Endometrial microvascular endothelial cells (primary cell): ENCODE data around the gene IGSF11. TPM values are rescaled to one million over a fixed set of nuclear protein-coding genes. Genes with fewer than 3 reads are reported as not detected.
"Not testable (repeated sequence)": the region's sequence is repeated elsewhere in the genome, so short reads cannot be mapped to it uniquely, and the experiment has no call there.

Experiments used
- in situ Hi-C: cut with HindIII; loops from 2 replicates; pipeline ENCODE4 v1.10.0; 2017; ENCODE audit warnings: low sequenced_read_pairs, low pct_unique_long_range_greater_than_20kb; ENCODE audit errors: inconsistent ontology term
- total RNA-seq: library from RNA; depleted of rRNA; stranded (reverse); fragments of >200 nt; gene quantifications from one replicate; pipeline ENCODE4 v1.2.3, GENCODE V29; 2015; ENCODE audit errors: inconsistent ontology term

IGSF11 gene, protein sequence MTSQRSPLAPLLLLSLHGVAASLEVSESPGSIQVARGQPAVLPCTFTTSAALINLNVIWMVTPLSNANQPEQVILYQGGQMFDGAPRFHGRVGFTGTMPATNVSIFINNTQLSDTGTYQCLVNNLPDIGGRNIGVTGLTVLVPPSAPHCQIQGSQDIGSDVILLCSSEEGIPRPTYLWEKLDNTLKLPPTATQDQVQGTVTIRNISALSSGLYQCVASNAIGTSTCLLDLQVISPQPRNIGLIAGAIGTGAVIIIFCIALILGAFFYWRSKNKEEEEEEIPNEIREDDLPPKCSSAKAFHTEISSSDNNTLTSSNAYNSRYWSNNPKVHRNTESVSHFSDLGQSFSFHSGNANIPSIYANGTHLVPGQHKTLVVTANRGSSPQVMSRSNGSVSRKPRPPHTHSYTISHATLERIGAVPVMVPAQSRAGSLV
- total RNA-seq, result not detected

DNA sequence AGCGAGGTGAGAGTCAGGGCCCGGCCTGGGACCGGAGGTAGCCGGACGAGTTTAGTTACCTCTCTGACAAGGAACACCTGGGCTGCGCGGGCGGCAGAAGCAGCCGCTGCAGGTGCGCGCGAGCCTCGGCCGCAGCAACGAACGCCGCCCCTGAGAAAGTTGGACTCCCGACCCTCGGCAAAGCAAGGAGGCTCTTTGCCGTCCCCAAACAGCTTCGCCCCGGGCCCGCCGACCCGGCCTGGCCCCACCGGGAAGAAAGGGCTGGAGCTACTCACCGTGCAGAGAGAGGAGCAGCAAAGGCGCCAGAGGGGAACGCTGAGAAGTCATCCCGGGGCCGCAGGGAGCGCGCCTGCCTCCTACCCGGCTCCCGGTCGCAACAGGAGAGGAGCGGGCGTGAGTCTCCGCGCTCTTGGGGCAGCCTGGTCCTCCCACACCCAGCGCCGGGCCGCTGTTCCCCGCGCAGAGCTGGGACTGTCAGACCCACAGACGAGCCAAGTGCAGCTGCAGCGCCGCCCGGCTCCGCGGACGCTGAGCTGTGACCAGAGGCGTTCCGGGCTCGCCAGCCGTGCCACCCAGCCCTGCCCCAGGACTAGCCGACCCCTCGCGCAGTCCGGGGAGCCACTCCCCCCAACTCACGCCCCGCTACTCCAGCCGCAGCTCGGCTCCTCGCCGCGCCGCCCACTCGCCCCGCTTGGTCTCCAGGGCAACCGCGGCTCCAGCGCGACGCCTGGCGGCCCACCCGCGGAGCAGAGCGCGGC, at the start of gene IGSF11:
Gene IGSF11, minus strand, starts transcription at position 591 of the 758 bp plus-strand sequence. Its CDS starts 264 bp downstream, at position 327.
- in situ Hi-C loops, result no loop called here

DNA sequence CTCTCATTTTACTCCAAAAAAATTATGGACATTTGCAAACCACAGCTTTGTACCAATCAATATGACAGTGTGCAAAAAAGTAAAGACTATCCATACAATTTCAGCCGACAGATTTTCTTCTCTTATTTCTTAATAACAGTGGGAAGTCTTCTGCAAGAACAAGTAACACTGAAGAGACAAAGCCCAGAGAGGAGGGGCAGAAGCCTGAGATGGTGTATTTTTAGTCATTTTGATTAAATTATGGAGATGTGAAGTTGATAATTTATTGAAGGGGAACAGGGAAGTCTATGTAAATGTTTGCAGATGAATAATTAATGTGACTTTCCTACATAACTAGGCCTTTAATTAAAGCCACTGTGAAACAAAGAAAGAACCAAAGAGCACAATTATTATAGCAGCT, 45.7 kb upstream of the IGSF11 start:
- in situ Hi-C loops, result no loop called here

DNA sequence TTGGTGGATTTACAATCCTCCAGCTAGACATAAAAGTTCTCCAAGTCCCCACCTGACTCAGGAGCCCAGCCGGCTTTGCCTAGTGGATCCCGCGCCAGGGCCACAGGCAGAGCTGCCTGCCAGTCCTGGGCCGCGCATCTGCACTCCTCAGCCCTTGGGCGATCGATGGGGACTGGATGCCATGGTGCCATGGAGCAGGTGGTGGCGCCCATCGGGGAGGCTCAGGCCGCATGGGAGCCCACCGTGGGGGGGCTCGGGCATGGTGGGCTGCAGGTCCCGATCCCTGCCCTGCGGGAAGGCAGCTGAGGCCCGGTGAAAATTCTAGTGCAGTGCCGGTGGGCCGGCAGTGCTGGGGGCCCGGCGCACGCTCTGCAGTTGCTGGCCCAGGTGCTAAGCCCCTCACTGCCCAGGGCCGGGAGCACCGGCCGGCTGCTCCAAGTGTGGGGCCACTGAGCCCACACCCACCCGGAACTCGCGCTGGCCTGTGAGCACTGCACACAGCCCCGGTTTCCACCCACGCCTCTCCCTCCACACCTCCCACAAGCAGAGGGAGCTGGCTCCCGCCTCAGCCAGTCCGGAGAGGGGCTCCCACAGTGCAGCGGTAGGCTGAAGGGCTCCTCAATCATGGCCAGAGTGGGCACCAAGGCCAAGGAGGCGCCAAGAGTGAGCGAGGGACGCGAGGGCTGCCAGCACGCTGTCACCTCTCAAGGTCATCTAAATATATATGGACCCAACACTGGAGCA, 38.8 kb upstream of the IGSF11 start:
- in situ Hi-C loops, result no loop called here

DNA sequence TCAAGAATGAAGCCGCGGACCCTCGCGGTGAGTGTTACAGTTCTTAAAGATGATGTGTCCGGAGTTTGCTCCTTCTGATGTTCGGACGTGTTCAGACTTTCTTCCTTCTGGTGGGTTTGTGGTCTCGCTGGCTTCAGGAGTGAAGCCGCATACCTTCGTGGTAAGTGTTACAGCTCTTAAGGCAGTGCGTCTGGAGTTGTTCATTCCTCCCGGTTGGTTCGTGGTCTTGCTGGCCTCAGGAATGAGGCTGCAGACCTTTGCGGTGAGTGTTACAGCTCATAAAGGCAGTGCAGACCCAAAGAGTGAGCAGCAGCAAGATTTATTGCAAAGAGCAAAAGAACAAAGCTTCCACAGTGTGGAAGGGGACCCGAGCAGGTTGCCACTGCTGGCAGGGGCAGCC, 37.8 kb upstream of the IGSF11 start:
- in situ Hi-C loops, result not testable (repeated sequence)

DNA sequence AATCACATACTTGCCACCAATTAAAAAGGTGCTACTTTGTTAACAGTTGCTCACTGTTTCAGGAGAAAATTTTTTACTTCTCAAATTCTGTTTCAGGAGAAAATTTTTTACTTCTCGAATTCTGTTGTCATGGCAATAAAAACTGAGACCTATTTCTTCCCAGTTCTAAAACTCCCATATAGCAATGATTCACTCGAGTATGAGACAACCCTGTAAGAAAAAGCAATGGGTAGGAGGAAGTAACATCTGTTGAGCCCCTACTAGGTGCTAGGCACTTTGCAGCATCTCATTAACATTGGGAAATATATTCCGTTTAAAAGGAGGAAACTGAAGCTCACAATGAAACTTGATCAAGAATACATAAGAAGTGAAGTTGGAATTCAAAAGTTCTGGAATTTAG, 35.1 kb upstream of the IGSF11 start:
- in situ Hi-C loops, result no loop called here

DNA sequence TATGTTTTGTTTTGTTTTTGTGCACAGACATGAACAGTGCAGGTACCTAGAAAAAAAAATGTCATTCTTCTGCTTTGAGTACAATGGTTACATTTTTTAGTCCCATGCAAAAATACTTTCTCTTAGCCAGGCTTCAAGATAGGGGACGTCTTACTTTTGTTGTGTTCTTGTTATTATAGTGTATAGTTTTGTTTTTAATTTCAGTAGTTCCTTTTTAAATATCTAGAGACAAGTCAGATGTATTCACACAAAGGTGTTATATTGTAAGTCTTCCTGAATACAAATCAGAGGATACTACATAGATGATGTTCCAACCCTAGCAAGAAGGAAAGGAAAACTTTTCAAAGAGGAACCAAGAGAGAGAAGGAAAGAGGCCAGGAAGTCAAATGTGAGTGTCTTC, 28.8 kb upstream of the IGSF11 start:
- in situ Hi-C loops, result no loop called here

DNA sequence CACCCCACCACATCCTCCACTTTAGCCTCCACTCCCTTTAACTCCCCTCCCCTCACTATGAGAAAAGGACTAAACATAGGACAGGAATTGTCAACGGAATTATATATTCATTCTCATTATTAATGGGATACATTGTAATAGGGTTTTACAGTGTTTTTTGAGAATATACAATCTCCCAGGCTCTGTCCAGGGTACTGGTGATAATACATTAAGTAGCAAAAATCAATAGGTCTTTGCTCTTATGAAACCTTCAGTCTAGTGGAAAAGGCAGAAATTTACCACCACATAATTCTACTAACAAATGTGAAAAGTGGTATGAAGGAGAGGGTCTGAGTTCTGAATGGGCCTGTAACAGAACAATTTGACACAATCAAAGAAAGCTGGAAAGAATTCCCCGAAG, 28.2 kb upstream of the IGSF11 start:
- in situ Hi-C loops, result no loop called here

DNA sequence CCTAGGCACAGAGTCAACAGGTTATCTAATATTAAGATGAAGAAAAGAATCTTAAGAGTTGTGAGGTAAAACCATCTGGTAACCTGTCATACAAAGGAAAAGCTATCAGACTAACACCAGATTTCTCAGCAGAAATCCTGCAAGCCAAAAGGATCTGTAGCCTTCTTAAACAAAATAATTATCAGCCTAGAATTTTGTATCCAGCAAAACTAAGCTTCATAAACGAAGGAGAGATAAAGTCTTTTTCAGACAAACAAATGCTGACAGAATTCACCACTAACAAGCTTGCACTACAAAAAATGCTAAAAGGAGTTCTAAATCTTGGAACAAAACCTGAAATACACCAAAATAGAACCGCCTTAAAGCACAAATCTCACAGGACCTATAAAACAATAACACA, 9.9 kb upstream of the IGSF11 start:
- in situ Hi-C loops, result no loop called here

DNA sequence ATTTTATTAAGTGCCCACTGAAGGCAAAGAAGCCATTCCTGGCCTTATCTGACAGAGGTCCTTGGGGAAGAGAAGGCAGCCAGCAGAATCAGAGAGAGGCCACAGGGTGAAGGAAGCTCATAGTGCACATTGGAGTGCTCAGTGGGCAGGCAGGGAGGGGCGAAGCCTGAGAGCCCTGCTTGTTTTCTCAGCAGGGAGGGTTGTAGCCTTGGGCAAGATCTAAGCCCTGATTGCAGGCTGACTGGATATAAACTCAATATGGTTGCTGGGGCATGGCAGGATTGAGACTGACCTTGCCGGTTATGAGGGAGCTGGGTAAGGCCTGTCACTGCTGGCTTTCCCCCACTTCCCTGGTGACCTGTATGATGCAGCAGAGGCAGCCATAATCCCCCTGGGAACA, 7.5 kb upstream of the IGSF11 start:
- in situ Hi-C loops, result no loop called here

DNA sequence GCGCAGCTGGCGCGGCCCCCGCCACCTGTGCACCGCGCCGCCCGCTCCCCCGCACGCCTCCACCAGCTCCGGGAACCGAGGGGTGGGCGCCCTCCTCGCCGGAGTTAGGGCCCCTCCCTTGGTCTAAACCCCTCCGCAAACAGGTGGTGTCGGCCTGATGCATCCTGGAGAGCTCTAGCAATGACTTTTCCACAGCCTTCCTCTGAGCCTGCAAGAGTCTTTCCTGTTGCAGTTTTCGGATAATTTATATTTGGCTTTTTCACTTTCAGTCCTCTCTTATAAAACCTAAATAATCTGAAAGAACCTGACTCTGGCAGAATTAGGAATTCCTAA, 334 bp upstream of the IGSF11 start:
- in situ Hi-C loops, result no loop called here

DNA sequence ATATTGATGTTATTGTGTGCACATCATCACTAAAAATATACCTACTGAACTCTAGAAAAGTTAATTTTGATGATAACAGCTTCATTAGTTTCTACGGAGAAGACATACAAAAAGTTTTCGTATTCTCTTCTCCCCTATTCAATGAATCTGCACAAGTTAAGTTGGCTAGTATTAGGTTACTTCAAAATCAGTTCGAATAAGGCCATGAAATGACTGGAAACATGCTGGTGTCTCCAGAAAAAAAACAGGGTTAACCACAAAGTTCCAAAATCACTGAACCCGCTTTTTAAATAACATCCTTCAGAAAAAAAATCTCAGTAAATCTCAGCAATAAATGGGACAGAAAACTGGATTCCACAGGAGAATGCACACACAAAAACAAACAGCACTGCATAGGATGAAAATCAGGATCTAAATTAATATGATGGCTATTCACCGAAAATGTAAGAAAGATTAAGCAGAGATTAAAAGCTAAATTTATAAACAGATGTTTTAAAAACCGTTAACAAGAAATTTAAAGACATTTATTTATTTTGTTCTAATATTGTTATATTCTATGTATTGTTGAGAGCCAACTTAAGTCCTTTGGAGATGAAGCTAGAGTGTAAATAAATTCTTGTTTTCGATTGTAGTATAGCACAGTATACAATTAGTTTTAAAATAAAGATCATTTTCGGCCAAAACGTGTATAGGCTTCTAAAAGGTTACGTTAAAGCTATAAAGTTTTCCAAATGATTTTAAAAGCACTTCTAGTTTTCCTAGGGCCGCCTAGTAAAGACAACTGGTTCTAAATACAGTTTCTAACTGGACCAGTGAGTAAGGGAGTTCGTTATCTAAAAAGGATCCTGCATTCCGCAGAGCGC, 1.0 kb downstream of the IGSF11 start:
- in situ Hi-C loops, result no loop called here

DNA sequence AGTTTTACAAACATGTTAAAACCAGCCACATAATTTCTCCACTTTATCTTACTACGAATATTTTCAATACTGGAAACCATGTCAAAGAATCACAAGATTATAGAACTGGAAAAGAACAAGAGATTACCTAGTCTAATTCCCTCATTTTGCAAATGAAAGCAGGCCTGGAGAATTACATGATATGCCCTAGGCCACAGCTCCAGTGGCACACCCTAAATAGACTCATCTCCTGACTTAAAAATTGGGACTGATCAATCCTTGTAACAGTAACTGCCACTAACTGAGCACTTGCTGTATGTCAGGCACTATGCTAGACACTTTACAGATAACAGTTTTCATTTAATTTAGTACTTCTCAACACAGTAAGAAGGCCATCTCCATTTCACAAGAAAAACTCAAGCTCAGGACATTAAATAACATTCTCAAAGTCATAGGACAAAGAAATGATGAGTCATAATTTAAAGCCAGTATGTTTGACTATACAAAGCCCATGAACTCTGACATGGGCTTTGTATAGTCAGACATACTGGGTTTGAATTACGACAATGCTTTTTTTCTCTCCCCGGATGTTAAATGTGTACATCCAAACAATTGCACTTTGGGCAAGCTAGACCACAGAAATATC, 9.4 kb downstream of the IGSF11 start:
- in situ Hi-C loops, result no loop called here

DNA sequence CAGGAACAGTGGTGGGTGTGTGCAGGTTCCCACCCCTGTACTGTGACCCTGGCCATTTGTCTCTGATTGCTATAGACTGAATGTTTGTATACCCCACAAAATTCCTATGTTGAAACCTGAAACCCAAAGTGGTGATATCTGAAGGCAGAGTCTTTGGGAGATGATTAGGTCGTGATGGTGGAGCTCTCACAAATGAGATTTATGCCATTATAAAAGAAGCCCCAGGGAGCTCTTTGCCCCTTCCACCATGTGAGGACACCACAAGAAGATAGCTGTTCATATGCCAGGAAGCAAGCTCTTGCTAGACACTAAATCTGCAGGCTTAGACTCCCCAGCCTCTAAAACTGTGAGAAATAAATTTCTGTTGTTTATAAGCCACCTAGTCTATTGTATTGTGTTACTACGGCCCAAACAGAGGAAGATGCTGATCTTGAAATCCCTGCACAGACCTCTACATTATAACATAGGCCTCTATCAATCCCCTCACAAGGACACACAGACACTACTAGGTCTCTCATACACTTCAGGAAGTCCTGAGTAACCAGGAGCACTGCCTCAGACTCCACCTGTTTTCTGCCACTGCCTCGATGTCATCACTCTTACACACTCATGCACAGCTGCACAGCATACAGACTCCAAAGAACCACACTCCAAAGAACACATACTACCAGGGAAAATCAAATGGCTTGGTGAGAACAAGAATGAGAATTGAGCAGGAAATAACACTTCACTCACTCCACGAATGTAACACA, 14.7 kb downstream of the IGSF11 start:
- in situ Hi-C loops, result no loop called here

DNA sequence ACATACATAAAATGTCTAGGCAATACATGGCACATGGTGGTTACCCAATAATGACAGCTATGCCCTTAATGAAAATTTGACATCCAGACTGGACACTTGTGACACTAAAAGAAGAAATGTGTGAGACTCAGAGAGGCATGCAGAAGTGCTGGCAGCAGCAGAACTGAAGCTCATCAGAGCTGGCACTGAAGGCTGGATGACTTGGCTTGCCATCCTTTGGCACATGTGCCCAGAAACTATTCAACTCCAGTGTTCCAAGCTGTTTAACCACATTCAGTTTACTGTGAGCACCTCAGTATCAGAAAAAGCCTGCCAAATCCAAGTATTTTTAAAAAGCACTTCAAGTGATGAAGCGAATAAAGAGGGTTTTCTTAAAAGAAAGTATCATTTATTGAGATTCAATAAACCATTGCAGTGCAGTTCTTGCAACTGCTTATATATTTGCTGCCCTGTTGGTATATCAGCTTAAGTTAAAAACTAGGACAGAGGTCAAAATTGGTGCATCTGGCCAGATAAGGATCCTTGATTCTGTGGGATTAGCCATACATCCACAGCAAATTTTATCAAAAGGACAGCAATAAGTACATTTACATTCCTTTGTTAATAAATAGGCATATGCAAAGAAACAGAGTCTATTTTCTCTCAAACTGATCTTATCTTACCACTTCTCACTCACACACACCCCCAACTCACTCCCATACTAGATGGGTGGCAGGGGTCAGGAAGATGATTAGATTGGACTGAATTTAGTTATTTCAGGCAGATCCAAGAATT, 15.8 kb downstream of the IGSF11 start:
- in situ Hi-C loops, result no loop called here

DNA sequence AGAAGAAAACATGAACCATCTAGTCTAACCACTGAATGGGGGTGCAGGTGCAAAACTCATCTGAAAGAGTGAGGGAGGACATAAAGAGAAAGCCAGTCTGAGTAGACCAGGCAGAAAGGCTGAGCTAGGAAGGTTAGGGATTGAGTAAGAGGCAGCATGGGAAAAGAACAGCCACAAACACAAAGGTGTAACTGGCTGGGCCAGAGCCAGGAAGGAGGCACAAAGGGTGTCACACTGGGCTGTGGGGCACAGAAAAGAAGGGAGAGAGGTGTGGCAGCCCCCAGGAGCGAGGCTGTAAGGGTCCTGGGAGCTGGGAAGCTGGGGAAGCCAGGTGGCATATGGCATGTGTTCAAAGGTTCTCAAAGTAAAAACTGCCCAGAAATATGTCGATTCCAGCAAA, 18.7 kb downstream of the IGSF11 start:
- in situ Hi-C loops, result no loop called here

DNA sequence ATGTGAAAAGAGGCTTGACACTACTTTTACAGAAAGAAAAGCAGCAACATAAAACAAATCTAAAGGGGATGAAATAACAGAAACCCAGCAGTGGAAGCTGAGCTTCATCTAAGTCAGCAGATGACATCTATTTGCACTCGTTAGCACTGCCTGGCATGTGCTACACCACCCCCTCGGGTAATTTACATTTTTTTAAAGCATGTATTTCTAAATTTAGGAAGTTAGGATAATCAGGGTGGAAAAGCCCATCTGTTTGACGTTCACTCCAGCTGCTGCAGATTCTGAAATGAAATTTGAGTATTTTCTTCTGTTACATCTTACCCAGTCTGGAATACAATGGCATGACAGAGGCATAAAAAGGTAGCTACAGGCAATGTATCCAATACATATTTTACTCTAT, 20.7 kb downstream of the IGSF11 start:
- in situ Hi-C loops, result no loop called here

DNA sequence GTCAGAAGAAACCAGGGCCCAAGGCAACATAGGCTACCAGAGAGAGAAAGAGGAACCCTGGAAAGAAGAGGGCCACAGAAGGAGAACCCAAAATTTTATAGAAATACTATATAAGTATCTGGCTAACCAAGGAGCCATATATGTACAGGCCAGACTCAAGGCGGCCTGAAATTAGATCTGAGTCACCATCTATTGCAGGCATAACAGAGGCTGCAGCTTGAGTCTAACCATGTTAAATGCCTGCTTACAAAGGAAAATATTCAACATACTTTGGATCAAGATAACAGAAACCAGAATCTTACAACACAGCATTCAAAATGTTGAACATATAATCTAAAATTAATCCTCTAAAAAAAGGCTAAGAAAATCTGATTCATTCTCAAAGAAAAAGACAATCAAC, 23.1 kb downstream of the IGSF11 start:
- in situ Hi-C loops, result no loop called here
